Body of pancreas (tissue), 4 donors: Measurements from ENCODE around the gene TSR1. TPM values are rescaled to one million over a fixed set of nuclear protein-coding genes. Genes with fewer than 3 reads are reported as not detected.

ENCODE experiments used
- ATAC-seq: fragments of 150-250 bp; one replicate; pipeline ENCODE4 v1.9.1; 2016
- DNase-seq, 4 donors: peaks; one replicate each; pipeline ENCODE4 v3.0.0-alpha.2; 2019
- H3K27ac ChIP-seq, 4 donors: fragments of 200-600 bp; sonication (generic); 1 replicate in 3 of 4; 2 replicates in 1 of 4; pipeline versions ENCODE4 v1.5.1 to v1.6.1; 2016 to 2019; ENCODE audit warnings: mild to moderate bottlenecking in 1 of 4, mixed read lengths in 1 of 4, moderate library complexity in 1 of 4
- H3K27me3 ChIP-seq, 2 donors: fragments of 200-600 bp; sonication (generic); one replicate each; pipeline ENCODE4 v1.6.0; 2016; ENCODE audit warnings: mild to moderate bottlenecking in 1 of 2
- H3K36me3 ChIP-seq, 2 donors: fragments of 200-600 bp; sonication (generic); replicated peaks in 1 of 2; 2 replicates each; pipeline ENCODE4 v1.5.1; 2016; ENCODE audit warnings: low read depth in 2 of 2; ENCODE audit not compliant: insufficient read depth in 1 of 2
- H3K4me1 ChIP-seq: fragments of 200-600 bp; sonication (generic); one replicate; pipeline ENCODE4 v1.6.0; 2016
- H3K4me3 ChIP-seq, 2 donors: fragments of 200-600 bp; sonication (generic); 1 replicate in 1 of 2; 2 replicates in 1 of 2; pipeline ENCODE4 v1.5.1; 2016 to 2019
- H3K9me3 ChIP-seq, 3 donors: fragments of 200-600 bp; sonication (generic); 1 replicate in 2 of 3; 2 replicates in 1 of 3; pipeline ENCODE4 v1.5.1; 2016
- CTCF ChIP-seq, 7 experiments: fragments of 450-650 bp in 4 of 7; fragments of 200-600 bp in 3 of 7; sonication (generic) in 3 of 7; IDR thresholded peaks; one replicate each; pipeline ENCODE4 v1.5.1; 2016 to 2019; ENCODE audit warnings: antibody characterized with exemption in 7 of 7
- POLR2A ChIP-seq, 3 donors: fragments of 450-650 bp; IDR thresholded peaks; one replicate each; pipeline ENCODE4 v1.6.1; 2016; ENCODE audit warnings: antibody characterized with exemption in 3 of 3, mild to moderate bottlenecking in 2 of 3
- WGBS, 2 donors: methylation state at CpG; one replicate each; pipeline ENCODE4 v1.1.5; 2017; 5-methylcytosine and 5-hydroxymethylcytosine counted together
- intact Hi-C: fragments of 100-400 bp; cut with DNase I; formaldehyde crosslinking; loops from one replicate; pipeline ENCODE4 v1.15.1; 2023
- total RNA-seq, 2 donors: library from RNA; depleted of rRNA; stranded (reverse); fragments of >200 nt; gene quantifications; one replicate each; pipeline ENCODE4 v1.1.0, GENCODE V29; 2016

The TSR1 gene
- total RNA-seq, 2 donors from 2014 or later: 24.9 to 59.3 TPM

- no peak overlapping the region for H3K4me3 ChIP-seq
- 89 to 93% methylated on average over 10 of the region's 10 CpGs for WGBS, 2 donors
- ATAC-seq: no peak
- peaks cover 4% of the 10 kb centered on the region for H3K4me1 ChIP-seq
- H3K27ac ChIP-seq: no peak overlapping the region
- H3K27me3 ChIP-seq: no peaks in the 10 kb centered on the region
- H3K36me3 ChIP-seq: no peaks in the 10 kb centered on the region
- no peaks in the 10 kb centered on the region for H3K9me3 ChIP-seq
- intact Hi-C loops: no loop called here
- no peak for TF ChIP-seq POLR2A (IDR thresholded peaks at IDR 0.05)
- TF ChIP-seq CTCF (IDR thresholded peaks at IDR 0.05): no peak
- DNase-seq: no peak
Measured at GRCh38 chr17:2377659-2378058, 41.4 kb upstream of the TSR1 start.

GRCh38 chr17:2376107-2376506, 39.9 kb upstream of the TSR1 start:
- no peak overlapping the region for H3K4me3 ChIP-seq
- 91 to 96% methylated on average over 12 to 14 of the region's 14 CpGs for WGBS, 2 donors
- TF ChIP-seq CTCF (IDR thresholded peaks at IDR 0.05) (no peak), POLR2A (IDR thresholded peaks at IDR 0.05) (no peak)
- H3K36me3 ChIP-seq: no peaks in the 10 kb centered on the region
- DNase-seq: no peak
- intact Hi-C loops: no loop called here
- no peaks in the 10 kb centered on the region for H3K27me3 ChIP-seq
- no peaks in the 10 kb centered on the region for H3K9me3 ChIP-seq
- ATAC-seq: no peak
- H3K4me1 ChIP-seq: no peaks in the 10 kb centered on the region
- no peak overlapping the region for H3K27ac ChIP-seq

GRCh38 chr17:2375406-2375805, 39.1 kb upstream of the TSR1 start:
- intact Hi-C loops: no loop called here
- no peak for TF ChIP-seq POLR2A (IDR thresholded peaks at IDR 0.05)
- no peak for TF ChIP-seq CTCF (IDR thresholded peaks at IDR 0.05)
- no peaks in the 10 kb centered on the region for H3K9me3 ChIP-seq
- ATAC-seq (no peak), DNase-seq (no peak)
- 93 to 96% methylated on average over 5 to 19 of the region's 19 CpGs for WGBS, 2 donors
- no peak overlapping the region for H3K27ac ChIP-seq
- H3K4me1 ChIP-seq: no peaks in the 10 kb centered on the region
- no peak overlapping the region for H3K4me3 ChIP-seq
- no peaks in the 10 kb centered on the region for H3K27me3 ChIP-seq
- no peaks in the 10 kb centered on the region for H3K36me3 ChIP-seq

GRCh38 chr17:2374549-2375285, 38.5 kb upstream of the TSR1 start:
- Histone ChIP-seq H3K9me3 (no peaks in the 10 kb centered on the region), H3K4me3 (no peak overlapping the region), H3K36me3 (no peaks in the 10 kb centered on the region), H3K4me1 (no peaks in the 10 kb centered on the region), H3K27me3 (no peaks in the 10 kb centered on the region), H3K27ac (no peak overlapping the region)
- no peak for ATAC-seq
- DNase-seq: no peak
- WGBS, 2 donors: 80 to 89% methylated on average over 10 to 11 of the region's 11 CpGs
- intact Hi-C loops: no loop called here
- no peak for TF ChIP-seq CTCF (IDR thresholded peaks at IDR 0.05)
- TF ChIP-seq POLR2A (IDR thresholded peaks at IDR 0.05): no peak

- H3K27me3 ChIP-seq: no peaks in the 10 kb centered on the region
- ATAC-seq: no peak
- no peak overlapping the region for H3K27ac ChIP-seq
- H3K4me3 ChIP-seq: no peak overlapping the region
- no peaks in the 10 kb centered on the region for H3K9me3 ChIP-seq
- WGBS, 2 donors: 89% methylated on average over 8 to 18 of the region's 18 CpGs
- no peaks in the 10 kb centered on the region for H3K36me3 ChIP-seq
- intact Hi-C loops: no loop called here
- TF ChIP-seq POLR2A (IDR thresholded peaks at IDR 0.05): no peak
- TF ChIP-seq CTCF (IDR thresholded peaks at IDR 0.05): no peak
- DNase-seq: no peak
- H3K4me1 ChIP-seq: no peaks in the 10 kb centered on the region
Measured at GRCh38 chr17:2373179-2373578, 36.9 kb upstream of the TSR1 start.
